HG03039 (cell line): ENCODE data around the gene TTLL10.
"Not testable (repeated sequence)": the region's sequence is repeated elsewhere in the genome, so short reads cannot be mapped to it uniquely, and the experiment has no call there.

Source experiments
- ATAC-seq: cut with Tn5 transposase; IDR thresholded peaks from one replicate; pipeline ENCODE4 v1.9.1; 2021; ENCODE audit warnings: mild to moderate bottlenecking, moderate library complexity; ENCODE audit not compliant: unreplicated experiment

Gene TTLL10

GRCh38 chr1:1170215-1171091 lies 3.2 kb upstream of the TTLL10 start:
- ATAC-seq: no peak

GRCh38 chr1:1171161-1171545 lies 2.5 kb upstream of the TTLL10 start:
- ATAC-seq: no peak

DNA sequence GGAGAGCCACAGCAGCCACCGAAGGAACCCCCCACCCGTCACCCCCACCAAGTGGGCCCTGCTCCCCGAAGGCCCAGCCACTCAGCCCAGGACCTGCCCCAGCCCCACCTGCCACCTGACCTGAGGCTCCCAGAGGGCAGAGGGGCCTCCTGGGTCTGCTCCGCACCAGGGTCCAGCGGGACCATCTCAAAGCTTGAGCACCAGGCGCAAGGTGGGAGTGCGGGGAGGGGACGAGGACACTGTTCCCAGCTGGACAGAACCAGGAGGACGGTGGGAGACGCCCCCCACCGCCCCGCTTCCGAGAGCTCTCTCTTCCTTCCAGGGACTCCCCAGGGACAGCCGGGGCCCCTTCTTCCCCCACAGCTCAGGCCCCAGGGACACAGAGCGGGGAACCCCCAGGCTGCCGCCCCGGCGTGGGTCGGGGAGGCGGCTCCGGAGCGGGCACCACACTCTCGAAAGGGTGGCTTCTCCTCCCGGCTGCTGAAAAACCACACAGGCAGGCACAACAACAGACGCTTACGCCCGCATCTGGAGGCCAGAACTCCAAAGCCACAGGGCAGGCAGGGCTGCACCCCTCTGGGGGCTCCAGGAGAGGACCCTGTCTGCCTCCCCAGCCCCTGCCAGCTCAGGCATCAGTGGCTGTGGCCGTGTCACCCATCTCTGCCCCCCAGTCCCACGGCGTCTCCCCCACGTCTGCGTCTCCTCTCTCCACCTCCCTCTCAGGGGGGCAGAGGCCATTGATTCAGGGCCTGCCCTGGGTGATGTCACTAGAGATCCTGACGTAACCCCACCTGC lies 1.9 kb upstream of the TTLL10 start:
- no peak for ATAC-seq

DNA sequence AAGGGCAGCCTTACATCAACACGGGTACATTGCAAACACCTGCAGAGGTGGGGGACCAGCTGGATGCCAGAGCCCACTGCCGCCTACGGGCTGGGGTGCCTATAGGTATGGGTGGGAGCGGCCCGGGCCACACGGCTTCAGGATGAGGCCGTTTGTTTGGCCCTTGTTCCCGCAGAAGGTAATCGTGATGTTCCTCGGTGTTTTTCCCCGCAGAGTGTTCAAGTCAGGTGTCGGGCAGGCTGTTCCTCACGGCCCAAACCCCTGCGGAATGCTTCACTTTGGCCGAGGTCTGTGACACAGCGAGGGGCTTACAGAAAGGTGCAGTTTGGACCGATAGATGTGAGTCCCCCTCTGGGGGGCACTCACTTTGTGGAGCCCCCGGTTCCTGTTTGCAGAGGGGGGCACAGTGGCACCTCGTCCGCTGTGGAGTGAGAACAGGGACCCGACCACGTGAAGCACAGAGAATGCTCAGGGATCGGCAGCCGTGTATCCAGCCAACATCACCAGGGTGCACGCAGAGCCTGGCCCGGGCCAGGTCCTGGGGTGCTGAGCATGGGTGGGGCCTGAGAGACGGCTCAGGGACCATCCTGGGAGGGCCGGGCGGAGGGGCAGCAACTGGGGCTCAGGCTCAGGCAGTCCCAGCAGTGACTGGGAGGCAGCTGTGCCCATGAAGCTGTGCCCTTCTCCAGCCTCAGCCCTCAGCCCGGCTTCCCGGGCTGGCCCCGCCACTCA lies 453 bp upstream of the TTLL10 start:
- no peak for ATAC-seq

DNA sequence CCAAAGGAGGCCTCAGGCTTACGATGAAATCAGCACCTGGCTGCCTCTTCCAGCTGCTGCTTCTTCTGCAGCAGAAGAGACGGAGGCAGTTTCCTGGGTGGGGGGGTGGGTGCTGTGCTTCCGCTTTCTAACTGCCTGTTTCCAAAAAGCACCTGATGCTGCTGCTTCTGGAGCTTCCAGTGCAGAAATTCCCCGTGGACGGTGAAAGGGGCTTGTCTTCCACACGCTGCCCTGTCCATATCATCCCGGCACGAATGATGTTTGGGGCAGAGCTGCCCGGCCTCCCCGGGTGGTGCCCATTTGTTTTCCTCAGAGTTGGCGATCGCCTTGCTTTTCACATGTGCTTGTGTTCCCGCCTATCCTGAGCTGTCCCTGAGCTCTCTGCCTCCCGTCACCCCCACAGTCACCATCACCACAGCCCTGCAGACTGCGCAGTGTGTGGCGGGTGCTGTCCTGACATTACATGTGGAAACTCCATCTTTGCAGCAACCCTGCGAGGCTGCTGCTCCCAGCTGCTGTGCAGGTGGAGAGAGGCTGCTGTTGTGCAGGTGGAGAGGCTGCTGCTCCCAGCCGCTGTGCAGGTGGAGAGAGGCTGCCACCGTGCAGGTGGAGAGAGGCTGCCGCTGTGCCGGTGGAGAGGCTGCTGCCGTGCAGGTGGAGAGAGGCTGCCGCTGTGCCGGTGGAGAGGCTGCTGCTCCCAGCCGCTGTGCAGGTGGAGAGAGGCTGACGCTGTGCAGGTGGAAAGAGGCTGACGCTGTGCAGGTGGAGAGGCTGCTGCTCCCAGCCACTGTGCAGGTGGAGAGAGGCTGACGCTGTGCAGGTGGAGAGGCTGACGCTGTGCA lies 1.8 kb downstream of the TTLL10 start:
- no peak for ATAC-seq

DNA sequence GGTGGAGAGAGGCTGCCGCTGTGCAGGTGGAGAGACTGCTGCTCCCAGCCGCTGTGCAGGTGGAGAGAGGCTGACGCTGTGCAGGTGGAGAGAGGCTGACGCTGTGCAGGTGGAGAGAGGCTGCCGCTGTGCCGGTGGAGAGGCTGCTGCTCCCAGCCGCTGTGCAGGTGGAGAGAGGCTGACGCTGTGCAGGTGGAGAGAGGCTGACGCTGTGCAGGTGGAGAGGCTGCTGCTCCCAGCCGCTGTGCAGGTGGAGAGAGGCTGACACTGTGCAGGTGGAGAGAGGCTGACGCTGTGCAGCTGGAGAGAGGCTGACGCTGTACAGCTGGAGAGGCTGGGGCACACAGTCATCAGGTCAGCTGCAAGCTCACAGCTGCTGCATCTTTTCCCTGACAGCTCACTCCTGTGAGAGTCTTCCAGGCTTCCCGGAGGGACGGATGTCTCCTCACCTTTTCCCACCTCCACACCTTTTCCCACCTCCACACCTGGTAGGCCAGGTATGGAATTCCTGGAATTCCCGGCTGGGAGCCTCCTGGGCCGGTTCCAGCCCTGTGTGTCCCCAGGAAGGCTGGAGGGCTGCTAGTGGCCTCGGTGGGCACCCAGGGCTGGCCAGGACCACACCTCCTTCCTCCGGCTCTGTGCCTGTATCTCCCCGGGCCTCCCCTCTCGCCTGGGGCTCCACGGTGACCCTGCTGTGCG lies 2.5 kb downstream of the TTLL10 start:
- ATAC-seq: not testable (repeated sequence)

DNA sequence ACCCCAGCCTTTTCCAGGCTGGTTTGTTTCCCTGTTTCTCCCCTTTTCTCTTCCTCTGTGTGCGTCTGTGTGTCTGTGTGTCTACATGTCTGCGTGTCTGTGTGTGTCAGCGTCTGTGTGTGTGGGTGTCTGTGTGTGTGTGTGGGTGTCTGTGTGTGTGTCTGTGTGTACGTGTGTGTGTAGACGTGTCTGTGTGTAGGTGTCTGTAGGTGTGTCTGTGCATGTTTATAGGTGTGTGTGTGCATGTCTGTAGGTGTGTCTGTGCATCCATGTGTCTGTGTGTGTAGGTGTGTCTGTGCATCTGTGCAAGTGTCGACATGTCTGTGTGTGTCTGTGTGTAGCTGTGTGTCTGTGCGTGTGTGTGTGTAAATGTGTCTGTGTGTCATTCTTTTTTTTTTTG lies 3.3 kb downstream of the TTLL10 start:
- ATAC-seq: no peak

GRCh38 chr1:1177452-1178206 lies 3.9 kb downstream of the TTLL10 start:
- no peak for ATAC-seq

GRCh38 chr1:1178794-1179331 lies 5.2 kb downstream of the TTLL10 start:
- no peak for ATAC-seq

DNA sequence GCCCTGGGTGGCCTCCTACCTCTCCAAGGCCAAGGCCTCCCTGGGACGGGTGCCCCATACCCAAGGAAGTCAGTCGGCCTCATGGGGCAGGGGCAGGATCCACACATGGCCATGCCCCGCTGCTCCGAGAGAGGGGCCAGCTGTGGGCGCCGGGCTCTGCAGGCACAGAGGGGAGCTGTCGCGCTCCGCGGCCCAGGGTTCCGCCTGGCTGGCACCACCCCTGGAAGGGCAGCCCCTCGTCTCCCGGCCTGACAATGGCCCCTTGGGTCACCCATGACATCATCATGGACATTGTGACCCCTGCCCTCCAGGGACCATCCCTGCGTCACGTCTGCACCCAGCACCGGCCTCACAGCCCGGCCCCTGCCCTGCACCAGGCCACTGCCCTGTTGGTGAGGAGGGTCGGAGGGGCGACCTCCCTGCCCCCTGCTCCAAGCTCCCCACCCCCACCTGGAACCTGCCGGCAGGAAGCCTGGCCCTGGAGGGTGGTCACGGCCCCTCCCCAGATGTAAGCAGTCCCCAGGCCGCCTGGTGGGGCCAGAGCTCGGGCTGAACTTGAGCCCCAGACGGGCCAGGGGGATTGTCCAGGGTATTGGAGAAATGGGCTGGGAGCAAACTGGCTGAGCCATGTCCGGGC lies 5.8 kb downstream of the TTLL10 start:
- ATAC-seq: no peak

DNA sequence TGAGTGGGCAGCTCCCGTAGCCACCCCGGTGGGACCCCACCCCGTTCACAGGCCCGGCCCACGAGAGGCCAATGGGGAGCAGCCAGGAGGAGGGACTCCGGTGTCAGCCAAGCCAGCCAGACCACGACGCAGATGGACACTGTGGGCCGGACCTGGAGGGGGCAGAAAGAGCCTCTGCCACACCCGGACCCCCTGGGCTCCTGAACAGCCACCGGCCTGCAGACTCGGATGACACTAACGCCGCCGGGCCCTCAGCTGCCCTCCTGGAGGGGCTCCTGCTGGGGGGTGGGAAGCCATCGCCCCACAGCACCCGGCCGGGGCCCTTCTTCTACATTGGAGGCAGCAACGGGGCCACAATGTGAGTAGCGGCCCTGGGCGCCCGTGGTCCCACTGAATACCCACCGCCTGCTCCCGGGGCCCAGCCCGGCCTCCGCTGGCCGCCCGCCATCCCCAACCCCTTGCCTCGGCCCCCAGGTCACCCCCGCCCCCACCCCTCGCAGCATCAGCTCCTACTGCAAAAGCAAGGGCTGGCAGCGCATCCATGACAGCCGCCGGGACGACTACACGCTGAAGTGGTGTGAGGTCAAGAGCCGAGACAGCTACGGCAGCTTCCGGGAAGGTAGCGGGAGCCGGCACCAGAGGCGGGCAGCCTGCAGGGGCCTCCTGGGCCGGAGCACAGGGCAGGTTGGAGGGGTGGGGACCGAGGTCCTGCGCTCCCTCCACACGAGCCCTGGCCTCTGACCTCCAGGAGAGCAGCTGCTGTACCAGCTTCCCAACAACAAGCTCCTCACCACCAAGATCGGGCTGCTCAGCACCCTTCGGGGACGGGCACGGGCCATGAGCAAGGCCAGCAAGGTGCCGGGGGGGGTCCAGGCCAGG lies 6.5 kb downstream of the TTLL10 start:
- ATAC-seq: no peak

GRCh38 chr1:1181129-1181937 lies 7.7 kb downstream of the TTLL10 start:
- ATAC-seq: no peak

- no peak for ATAC-seq
Observed at GRCh38 chr1:1181938-1182410, 8.3 kb downstream of the TTLL10 start.

GRCh38 chr1:1182491-1183220 lies 9.0 kb downstream of the TTLL10 start:
- no peak for ATAC-seq

DNA sequence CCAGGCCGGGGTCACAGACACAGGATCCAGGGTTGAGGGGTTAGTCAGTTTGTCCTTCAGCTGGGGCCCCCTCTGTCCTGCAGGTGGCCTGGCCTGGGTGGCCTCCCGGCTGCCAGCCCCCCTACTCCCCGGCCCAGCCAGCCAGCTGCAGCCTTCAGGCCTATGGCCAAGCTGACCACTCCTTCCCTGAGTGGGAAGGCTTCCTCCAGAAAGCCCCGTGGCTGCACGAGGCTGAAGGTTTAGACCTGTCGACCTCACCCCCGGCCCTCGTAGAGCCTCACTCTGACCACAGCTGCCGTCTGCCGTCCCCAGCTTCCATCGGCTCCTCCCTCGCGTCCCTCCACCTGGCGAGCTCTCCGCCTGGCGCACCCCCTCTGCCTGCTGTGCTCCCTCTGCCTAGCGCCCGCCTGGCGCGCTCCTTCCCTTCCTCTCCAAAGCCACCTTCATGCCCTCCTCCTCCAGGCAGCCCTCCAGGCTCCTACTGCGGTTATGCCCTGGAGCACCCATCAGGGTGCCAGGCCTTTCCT lies 9.6 kb downstream of the TTLL10 start:
- ATAC-seq: no peak
